Measurements from ENCODE around the gene PSMD2. TPM values are rescaled to one million over a fixed set of nuclear protein-coding genes. Genes with fewer than 3 reads are reported as not detected.
A peak's percentile ranks its signal among the peaks of the same experiment; 100 is the strongest.

PSMD2 gene
- total RNA-seq, 1 experiment from 2014 or later: 344 TPM

GRCh38 chr3:184337399-184337714 lies 38.3 kb downstream of the PSMD2 start, which contains the start of gene FAM131A:
TSS of gene FAM131A (plus strand) at chr3:184337600. CDS start at chr3:184337631, 31 bp downstream.
- Histone ChIP-seq H3K79me1 (ENCODE audit: insufficient read depth, low read depth, low read length, poor library complexity, severe bottlenecking) (no peaks in the 10 kb centered on the region), H2BK12ac (ENCODE audit: insufficient read length, low read depth, low read length) (no peak within 1 kb of the TSS), H3K4me2 (ENCODE audit: insufficient read depth, insufficient read length, low read length) (peak within 1 kb of the TSS; percentile 81), H3K14ac (ENCODE audit: insufficient read depth, low read length) (peak within 1 kb of the TSS; percentile 41; the same call in 1 of the 2 replicates), H2BK120ac (ENCODE audit: low read depth, low read length, poor library complexity, severe bottlenecking) (no peak within 1 kb of the TSS), H3K4ac (ENCODE audit: low read depth, low read length) (no peak within 1 kb of the TSS), H2AFZ (ENCODE audit: low read length) (no peak within 1 kb of the TSS), H3K27ac (ENCODE audit: insufficient read length, low read depth, low read length) (no peak within 1 kb of the TSS), H4K8ac (replicated peaks; ENCODE audit: insufficient read length, low read depth, low read length) (no peak within 1 kb of the TSS), H2AK5ac (ENCODE audit: insufficient read length, low read length) (no peak within 1 kb of the TSS), H3T11ph (ENCODE audit: low read length) (no peak within 1 kb of the TSS), H3K23ac (ENCODE audit: insufficient read length, low read depth, low read length) (no peak within 1 kb of the TSS), H4K91ac (ENCODE audit: insufficient read length, low read depth, low read length) (no peak within 1 kb of the TSS), H3K56ac (ENCODE audit: insufficient read length, low read depth, low read length) (no peak within 1 kb of the TSS), H3K9ac (ENCODE audit: extremely low read depth, insufficient read length, low read length) (peak within 1 kb of the TSS; percentile 31), H3K23me2 (ENCODE audit: insufficient read length, low read depth, low read length, poor library complexity, severe bottlenecking) (peaks cover 10% of the 10 kb centered on the region), H3K18ac (ENCODE audit: insufficient read length, low read depth, low read length) (no peak within 1 kb of the TSS), H2BK20ac (ENCODE audit: low read depth, low read length, poor library complexity, severe bottlenecking) (no peak within 1 kb of the TSS), H3K79me2 (ENCODE audit: insufficient read depth, low read length) (no peaks in the 10 kb centered on the region), H4K5ac (ENCODE audit: insufficient read length, low read depth, low read length) (no peak within 1 kb of the TSS), H3K4me1 (ENCODE audit: insufficient read depth, low read length) (no peaks in the 10 kb centered on the region), H2BK5ac (ENCODE audit: insufficient read length, low read length) (no peak within 1 kb of the TSS), H4K20me1 (ENCODE audit: control insufficient read depth, insufficient read depth, insufficient read length) (peaks cover 4% of the 10 kb centered on the region), H3K9me3 (ENCODE audit: control insufficient read depth, low read depth, low read length) (no peaks in the 10 kb centered on the region), H2BK15ac (ENCODE audit: low read depth, low read length) (no peak within 1 kb of the TSS), H3K27me3 (ENCODE audit: insufficient read depth, low read length) (no peaks in the 10 kb centered on the region)
- WGBS (ENCODE audit: extremely low coverage, insufficient read length, low lambda C conversion rate): no CpG with 5 or more reads among the region's 6 CpGs
- DNase-seq: no peak
- Mint-ChIP-seq H3K27me3 (ENCODE audit: low read depth) (no peaks in the 10 kb centered on the region; the same call in 1 of the 2 replicates), H3K4me3 (peak within 1 kb of the TSS; percentile 86 to 93), H3K36me3 (ENCODE audit: insufficient read depth in 1 of 3, low read depth in 3 of 3) (peaks cover 25 to 46% (median 29%) of the 10 kb centered on the region in 3 experiments), H3K4me1 (peaks cover 34 to 37% of the 10 kb centered on the region in 2 experiments), H3K9me3 (no peaks in the 10 kb centered on the region; a peak in 1 of 5 replicates), H3K27ac (peak within 1 kb of the TSS; percentile 90 to 98 (median 96))
- TF ChIP-seq CTCF (conservative IDR thresholded peaks at IDR 0.05): no peak
